ENCODE data around the gene DNAH17.

- TF ChIP-seq CTCF (IDR thresholded peaks at IDR 0.05; ENCODE audit: control extremely low read depth in 1 of 3, insufficient read depth in 1 of 3, low read depth in 1 of 3, low read length in 3 of 3), result no peak
- TF ChIP-seq PHF8 (conservative IDR thresholded peaks at IDR 0.05; ENCODE audit: low read depth, low read length), result no peak
- no peak for TF ChIP-seq POLR2AphosphoS5 (IDR thresholded peaks at IDR 0.05; ENCODE audit: low read depth, low read length)
These were observed 59.8 kb downstream of the DNAH17 start for GRCh38 chr17:78517421-78517820.
